Ovary (tissue), 3 donors: ENCODE measurements around the gene HSPA8.

Experiments used
- CTCF ChIP-seq, 3 donors: fragments of 450-650 bp in 2 of 3; fragments of 200-600 bp in 1 of 3; IDR thresholded peaks; one replicate each; pipeline versions ENCODE4 v1.5.1 to v1.8.0; 2016 to 2022; ENCODE audit warnings: antibody characterized with exemption in 3 of 3, mild to moderate bottlenecking in 1 of 3
- EP300 ChIP-seq: sonication (generic); formaldehyde crosslinking; IDR thresholded peaks from one replicate; pipeline ENCODE4 v1.6.1; 2017; ENCODE audit warnings: antibody characterized with exemption
- POLR2A ChIP-seq: fragments of 450-650 bp; IDR thresholded peaks from one replicate; pipeline ENCODE4 v1.6.1; 2017; ENCODE audit warnings: antibody characterized with exemption, mild to moderate bottlenecking, moderate library complexity
- donor health status: DM: no; HTN: no; CAD: no.

DNA sequence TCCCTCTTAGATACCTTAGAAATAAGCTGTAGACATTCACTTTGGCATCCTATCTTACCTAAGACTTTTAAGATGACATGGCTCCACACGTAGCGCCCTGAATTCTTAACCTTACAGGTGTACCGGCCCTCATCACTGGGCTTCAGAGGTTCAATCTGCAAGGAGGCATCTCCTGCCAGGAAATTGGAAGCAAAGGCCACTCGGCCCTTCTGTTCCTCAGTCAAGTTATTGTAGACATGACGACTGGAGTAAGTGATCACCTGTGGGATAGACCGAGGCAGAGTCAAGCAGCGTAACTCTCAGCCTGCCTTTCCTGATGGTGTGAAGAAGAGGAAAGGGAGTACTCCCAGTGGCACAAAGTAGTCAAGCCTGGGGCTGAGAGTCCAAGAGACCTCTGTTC, 22.5 kb upstream of the HSPA8 start:
- TF ChIP-seq CTCF (IDR thresholded peaks at IDR 0.05): no peak
- TF ChIP-seq POLR2A: no peak
- no peak for TF ChIP-seq EP300
